ENCODE results near the gene COX20. TPM values are rescaled to one million over a fixed set of nuclear protein-coding genes. Genes with fewer than 3 reads are reported as not detected.

The COX20 gene
- total RNA-seq, 2 experiments from 2014 or later: 14.5 to 16.8 TPM

- ATAC-seq (ENCODE audit: poor library complexity): peak; percentile 26
Observed at GRCh38 chr1:244800821-244801220, 34.6 kb upstream of the COX20 start.

GRCh38 chr1:244801246-244801645, 34.2 kb upstream of the COX20 start:
- ChIA-PET POLR2A (interaction anchor here (1.0 to 2.9 kb wide), 4 partner anchors 33 to 241 kb away, joined by 4 to 19 read pairs (median 15); partner anchors contain the start of gene HNRNPU), CTCF (interaction anchor here (0.5 to 3.1 kb wide), 17 partner anchors 11 to 326 kb away, joined by 3 to 45 read pairs (median 4); partner anchors contain the start of genes COX20 and HNRNPU)
- Mint-ChIP-seq H3K9me3 (no peaks in the 10 kb centered on the region), H3K4me3 (no peak overlapping the region), H3K4me1 (ENCODE audit: low read depth) (peaks cover 4% of the 10 kb centered on the region), H3K27me3 (peaks cover 4% of the 10 kb centered on the region), H3K27ac (no peak overlapping the region), H3K36me3 (ENCODE audit: low read depth) (no peaks in the 10 kb centered on the region)
- Histone ChIP-seq H3K4me3 (ENCODE audit: low read length) (no peak overlapping the region), H3K9me3 (ENCODE audit: control insufficient read depth in 1 of 2, insufficient read depth in 1 of 2, low read length in 2 of 2) (no peaks in the 10 kb centered on the region), H3K27me3 (ENCODE audit: control insufficient read depth in 1 of 2, insufficient read depth in 2 of 2, low read length in 2 of 2) (no peaks in the 10 kb centered on the region), H3K27ac (ENCODE audit: low read depth in 1 of 2, low read length in 2 of 2) (no peak overlapping the region), H3K4me1 (ENCODE audit: insufficient read depth, low read length) (peaks cover 3% of the 10 kb centered on the region), H3K36me3 (ENCODE audit: insufficient read depth, low read length) (no peaks in the 10 kb centered on the region)
- intact Hi-C loops (cut with DNase I, micrococcal nuclease): loop anchor here (1.0 to 10.0 kb wide), 2 partner anchors 124 to 241 kb away; no protein-coding TSS in a partner anchor
- peak; percentile 83 for TF ChIP-seq CTCF (IDR thresholded peaks at IDR 0.05)
- peak; percentile 91 for ATAC-seq (ENCODE audit: poor library complexity)
- DNase-seq: peak; percentile 23 to 81 (median 46)

More at GRCh38 chr1:244800821-244801220, 34.6 kb upstream of the COX20 start:
- Histone ChIP-seq H3K9me3 (ENCODE audit: control insufficient read depth in 1 of 2, insufficient read depth in 1 of 2, low read length in 2 of 2) (no peaks in the 10 kb centered on the region), H3K27me3 (ENCODE audit: control insufficient read depth in 1 of 2, insufficient read depth in 2 of 2, low read length in 2 of 2) (no peaks in the 10 kb centered on the region), H3K4me1 (ENCODE audit: insufficient read depth, low read length) (peaks cover 3% of the 10 kb centered on the region), H3K27ac (ENCODE audit: low read depth in 1 of 2, low read length in 2 of 2) (no peak overlapping the region), H3K4me3 (ENCODE audit: low read length) (no peak overlapping the region), H3K36me3 (ENCODE audit: insufficient read depth, low read length) (no peaks in the 10 kb centered on the region)
- Mint-ChIP-seq H3K4me3 (no peak overlapping the region), H3K27ac (no peak overlapping the region), H3K4me1 (ENCODE audit: low read depth) (peaks cover 4% of the 10 kb centered on the region), H3K27me3 (peaks cover 4% of the 10 kb centered on the region), H3K9me3 (no peaks in the 10 kb centered on the region), H3K36me3 (ENCODE audit: low read depth) (no peaks in the 10 kb centered on the region)
- TF ChIP-seq CTCF (IDR thresholded peaks at IDR 0.05): no peak
- intact Hi-C loops (cut with DNase I, micrococcal nuclease): loop anchor here (1.0 to 10.0 kb wide), 2 partner anchors 124 to 241 kb away; no protein-coding TSS in a partner anchor
- ChIA-PET CTCF (interaction anchor here (0.6 to 3.1 kb wide), 13 partner anchors 10 to 250 kb away, joined by 3 to 45 read pairs (median 4); partner anchors contain the start of genes COX20 and HNRNPU), POLR2A (interaction anchor here (0.6 to 2.9 kb wide), 5 partner anchors 33 to 310 kb away, joined by 3 to 19 read pairs (median 13); partner anchors contain the start of gene HNRNPU)
- DNase-seq: peak in 1 of 14 experiments; percentile 3

GRCh38 chr1:244802041-244802440, 33.4 kb upstream of the COX20 start:
- no peak for DNase-seq
- Mint-ChIP-seq H3K27ac (no peak overlapping the region), H3K9me3 (no peaks in the 10 kb centered on the region), H3K4me1 (ENCODE audit: low read depth) (peaks cover 4% of the 10 kb centered on the region), H3K27me3 (peaks cover 4% of the 10 kb centered on the region), H3K4me3 (no peak overlapping the region), H3K36me3 (ENCODE audit: low read depth) (no peaks in the 10 kb centered on the region)
- Histone ChIP-seq H3K27me3 (ENCODE audit: control insufficient read depth in 1 of 2, insufficient read depth in 2 of 2, low read length in 2 of 2) (no peaks in the 10 kb centered on the region), H3K27ac (ENCODE audit: low read depth in 1 of 2, low read length in 2 of 2) (no peak overlapping the region), H3K36me3 (ENCODE audit: insufficient read depth, low read length) (no peaks in the 10 kb centered on the region), H3K4me1 (ENCODE audit: insufficient read depth, low read length) (peaks cover 3% of the 10 kb centered on the region), H3K9me3 (ENCODE audit: control insufficient read depth in 1 of 2, insufficient read depth in 1 of 2, low read length in 2 of 2) (no peaks in the 10 kb centered on the region), H3K4me3 (ENCODE audit: low read length) (no peak overlapping the region)
- CTCF ChIA-PET: interaction anchor here (0.7 to 3.1 kb wide), 7 partner anchors 33 to 244 kb away, joined by 3 to 45 read pairs (median 8); partner anchors contain the start of genes COX20 and HNRNPU
- no peak for ATAC-seq (ENCODE audit: poor library complexity)
- no peak for TF ChIP-seq CTCF (IDR thresholded peaks at IDR 0.05)
- POLR2A ChIA-PET: interaction anchor here (2.3 to 2.9 kb wide), 3 partner anchors 32 to 241 kb away, joined by 13 to 19 read pairs (median 17); partner anchors contain the start of gene HNRNPU
- intact Hi-C loops (cut with DNase I, micrococcal nuclease): loop anchor here in 1 of 2 experiments (2.0 to 10.0 kb wide), 2 partner anchors 29 to 123 kb away; no protein-coding TSS in a partner anchor
